IMR-90 (cell line): Measurements from ENCODE around the gene CCNYL1. TPM values are rescaled to one million over a fixed set of nuclear protein-coding genes. Genes with fewer than 3 reads are reported as not detected.
"Not testable (repeated sequence)": the region's sequence is repeated elsewhere in the genome, so short reads cannot be mapped to it uniquely, and the experiment has no call there.

Experiments
- ATAC-seq: fragments of 200-7000 bp; cut with Tn5 transposase; 2 replicates; pipeline ENCODE4 v1.9.1; 2020; ENCODE audit warnings: low read depth, mild to moderate bottlenecking, moderate library complexity
- BruUV-seq: library from RNA; stranded (reverse); fragments of 400-500 nt; replicated peaks from 2 replicates; lab custom pipeline; 2021; lab: Mats Ljungman, UMichigan
- CTCF ChIA-PET: fragments of 300-600 bp; formaldehyde crosslinking; extraction: SDS; loops from one replicate; lab custom pipeline; 2021; ENCODE audit warnings: antibody characterized with exemption; lab: Yijun Ruan, JAX
- POLR2A ChIA-PET: fragments of 300-600 bp; sonication (Branson Sonifier 250); formaldehyde crosslinking; loops from one replicate; lab custom pipeline; 2022; ENCODE audit warnings: antibody characterized with exemption; ENCODE audit not compliant: unreplicated experiment; lab: Charles Lee
- DNase-seq: peaks from one replicate; pipeline ENCODE4 v3.0.0; 2013
- H2AFZ ChIP-seq: replicated peaks from 2 replicates; pipeline ENCODE3; 2013; ENCODE audit warnings: low read length, mild to moderate bottlenecking; ENCODE audit not compliant: poor library complexity
- H2AK5ac ChIP-seq: 2 replicates; pipeline ENCODE4 v1.6.1; 2013; ENCODE audit warnings: low read depth, low read length, inconsistent platforms
- H2AK9ac ChIP-seq: replicated peaks from 2 replicates; pipeline ENCODE3; 2013; ENCODE audit warnings: mild to moderate bottlenecking, low read depth, low read length, moderate library complexity; ENCODE audit not compliant: poor library complexity
- H2BK120ac ChIP-seq: 2 replicates; pipeline ENCODE4 v1.6.1; 2013; ENCODE audit warnings: low read depth, low read length, inconsistent platforms
- H2BK15ac ChIP-seq: 3 replicates; pipeline ENCODE4 v1.6.1; 2013; ENCODE audit warnings: low read depth, low read length, inconsistent platforms
- H2BK20ac ChIP-seq: 2 replicates; pipeline ENCODE4 v1.6.1; 2013; ENCODE audit warnings: low read depth, mild to moderate bottlenecking, inconsistent platforms, low read length, moderate library complexity
- H2BK5ac ChIP-seq: 2 replicates; pipeline ENCODE4 v1.6.1; 2013; ENCODE audit warnings: mild to moderate bottlenecking, low read depth, low read length, inconsistent platforms; ENCODE audit not compliant: poor library complexity, severe bottlenecking
- H3K14ac ChIP-seq: replicated peaks from 2 replicates; pipeline ENCODE4 v1.6.1; 2013; ENCODE audit warnings: low read depth, low read length, inconsistent platforms
- H3K18ac ChIP-seq: 2 replicates; pipeline ENCODE4 v1.6.1; 2013; ENCODE audit warnings: low read depth, low read length, control low read depth
- H3K23ac ChIP-seq: 2 replicates; pipeline ENCODE4 v1.6.1; 2013; ENCODE audit warnings: low read depth, low read length, inconsistent platforms
- H3K27ac ChIP-seq: 2 replicates; pipeline ENCODE4 v1.5.1; 2013; ENCODE audit warnings: mild to moderate bottlenecking, control low read depth, low read length; ENCODE audit not compliant: insufficient read depth
- H3K27me3 ChIP-seq: 2 replicates; pipeline ENCODE4 v1.6.1; 2013; ENCODE audit warnings: low read length; ENCODE audit not compliant: control insufficient read depth, insufficient read depth
- H3K36me3 ChIP-seq: 2 replicates; pipeline ENCODE4 v1.6.1; 2013; ENCODE audit warnings: low read length, mixed read lengths; ENCODE audit not compliant: control insufficient read depth, insufficient read depth
- H3K4ac ChIP-seq: 2 replicates; pipeline ENCODE4 v1.6.1; 2013; ENCODE audit warnings: low read depth, low read length, inconsistent platforms
- H3K4me1 ChIP-seq: 2 replicates; pipeline ENCODE4 v1.6.1; 2013; ENCODE audit warnings: low read length, mixed read lengths; ENCODE audit not compliant: control insufficient read depth, insufficient read depth
- H3K4me2 ChIP-seq: 2 replicates; pipeline ENCODE4 v1.6.1; 2013; ENCODE audit warnings: low read depth, mild to moderate bottlenecking, control low read depth, low read length, moderate library complexity
- H3K4me3 ChIP-seq: 2 replicates; pipeline ENCODE4 v1.5.1; 2013; ENCODE audit warnings: low read depth, mild to moderate bottlenecking, control low read depth, low read length, moderate library complexity; ENCODE audit not compliant: insufficient read depth
- H3K56ac ChIP-seq: 2 replicates; pipeline ENCODE4 v1.6.1; 2013; ENCODE audit warnings: low read length, inconsistent platforms; ENCODE audit not compliant: insufficient read depth; ENCODE audit errors: extremely low read depth
- H3K79me1 ChIP-seq, 2 experiments: 2 replicates each; pipeline ENCODE4 v1.6.1; 2013; ENCODE audit warnings: low read length in 2 of 2, inconsistent platforms in 1 of 2, low read depth in 1 of 2
- H3K9ac ChIP-seq: 2 replicates; pipeline ENCODE4 v1.6.1; 2013; ENCODE audit warnings: low read depth, low read length, control low read depth
- H3K9me1 ChIP-seq: 2 replicates; pipeline ENCODE4 v1.6.1; 2013; ENCODE audit warnings: low read length, inconsistent platforms; ENCODE audit not compliant: insufficient read depth
- H3K9me3 ChIP-seq: 2 replicates; pipeline ENCODE4 v1.6.1; 2013; ENCODE audit warnings: low read length; ENCODE audit not compliant: control insufficient read depth, insufficient read depth
- H4K20me1 ChIP-seq: 2 replicates; pipeline ENCODE4 v1.6.1; 2013; ENCODE audit warnings: low read length, inconsistent platforms; ENCODE audit not compliant: insufficient read depth
- H4K5ac ChIP-seq: 2 replicates; pipeline ENCODE4 v1.6.1; 2013; ENCODE audit warnings: mild to moderate bottlenecking, low read depth, low read length, control low read depth
- H4K8ac ChIP-seq, 2 experiments: 2 replicates each; pipeline ENCODE4 v1.6.1; 2013; ENCODE audit warnings: low read depth in 2 of 2, low read length in 2 of 2, control low read depth in 1 of 2, inconsistent platforms in 1 of 2
- H4K91ac ChIP-seq: 2 replicates; pipeline ENCODE4 v1.6.1; 2013; ENCODE audit warnings: low read depth, low read length, inconsistent platforms; ENCODE audit not compliant: insufficient read depth
- WGBS, 2 experiments: methylation state at CpG; one replicate each; pipeline versions ENCODE4 v1.1.5 to v1.1.7; 2013; ENCODE audit warnings: missing lambda C conversion rate in 2 of 2; ENCODE audit not compliant: insufficient read length in 1 of 2; ENCODE audit errors: extremely low coverage in 2 of 2; 5-methylcytosine and 5-hydroxymethylcytosine counted together
- dilution Hi-C: fragments of 300-500 bp; cut with HindIII; formaldehyde crosslinking; loops from one replicate; pipeline ENCODE4 v1.14.3; 2018; ENCODE audit warnings: low sequenced_read_pairs; ENCODE audit not compliant: unreplicated experiment
- in situ Hi-C: fragments of 300-500 bp; cut with MboI; formaldehyde crosslinking; loops from 3 replicates; pipeline ENCODE4 v1.14.3; 2019; ENCODE audit warnings: low sequenced_read_pairs, inconsistent platforms, mixed read lengths
- intact Hi-C: fragments of 100-400 bp; cut with micrococcal nuclease; formaldehyde crosslinking; loops from 2 replicates; pipeline ENCODE4 v1.10.0; 2022
- polyA plus RNA-seq, 3 experiments: library from polyadenylated mRNA; depleted of rRNA; stranded (reverse); fragments of >200 nt; gene quantifications; 2 replicates each; pipeline ENCODE4 v1.2.3, GENCODE V29; 2012; ENCODE audit warnings: low replicate concordance in 1 of 3
- total RNA-seq: library from RNA; depleted of rRNA; stranded (reverse); fragments of >200 nt; gene quantifications from 2 replicates; pipeline ENCODE4 v1.2.3, GENCODE V29; 2012

CCNYL1 gene
- total and polyA plus RNA-seq, 2 of the 4 experiments (the other 2 are of a cell fraction): 5.4 to 7.3 TPM

GRCh38 chr2:207735513-207735859 lies 24.0 kb downstream of the CCNYL1 start:
- BruUV-seq, H2BK5ac ChIP-seq, H4K91ac ChIP-seq, H3K4me1 ChIP-seq, H3K4me2 ChIP-seq, H3K27ac ChIP-seq, H2BK15ac ChIP-seq, H3K23ac ChIP-seq, dilution Hi-C loops, H4K8ac ChIP-seq, POLR2A ChIA-PET, H4K20me1 ChIP-seq, H2BK20ac ChIP-seq, DNase-seq, H4K5ac ChIP-seq, H2AFZ ChIP-seq, CTCF ChIA-PET, H2AK5ac ChIP-seq, H3K27me3 ChIP-seq, H3K79me1 ChIP-seq, H3K14ac ChIP-seq, H3K9me3 ChIP-seq, H3K9ac ChIP-seq, ATAC-seq, H2AK9ac ChIP-seq, H3K56ac ChIP-seq, H2BK120ac ChIP-seq, H3K4ac ChIP-seq, H3K4me3 ChIP-seq, H3K9me1 ChIP-seq, H3K36me3 ChIP-seq, H3K18ac ChIP-seq: not testable (repeated sequence)
- WGBS, 2 experiments: 93% methylated on average over 4 of the region's 9 CpGs; no CpG with 5 or more reads in 1 of the 2 experiments
- intact Hi-C loops: loop anchor here (2.0 to 10.0 kb wide), 3 partner anchors 247 to 1041 kb away; no protein-coding TSS in a partner anchor
- in situ Hi-C loops: loop anchor here (10.0 to 25.0 kb wide), 3 partner anchors 527 to 948 kb away; partner anchors contain the start of genes IDH1 and PIKFYVE
